H1 (cell line): ENCODE data around the gene STARD7. TPM values are rescaled to one million over a fixed set of nuclear protein-coding genes. Genes with fewer than 3 reads are reported as not detected.

Source experiments
- BACH1 ChIP-seq: IDR thresholded peaks from 2 replicates; pipeline ENCODE4 v1.6.1; 2012; ENCODE audit warnings: low read length, improper control_type of control experiment
- CHD2 ChIP-seq: IDR thresholded peaks from 2 replicates; pipeline ENCODE4 v1.6.1; 2012; ENCODE audit warnings: low read length, improper control_type of control experiment
- KDM1A ChIP-seq: fragments of 200-600, 300-600 bp; sonication (generic); IDR thresholded peaks from 2 replicates; pipeline ENCODE4 v1.7.1; 2016; ENCODE audit warnings: mild to moderate bottlenecking, low read length, borderline replicate concordance
- MAFK ChIP-seq: IDR thresholded peaks from 2 replicates; pipeline ENCODE4 v1.6.1; 2012; ENCODE audit warnings: low read depth, mild to moderate bottlenecking, improper control_type of control experiment, low read length
- SAP30 ChIP-seq: fragments of 300-600 bp; sonication (generic); IDR thresholded peaks from 2 replicates; pipeline ENCODE4 v1.7.1; 2012; ENCODE audit warnings: low read length, moderate library complexity, mild to moderate bottlenecking, inconsistent platforms; ENCODE audit not compliant: insufficient read depth, insufficient replicate concordance
- polyA plus RNA-seq, 7 experiments: library from polyadenylated mRNA; depleted of rRNA in 3 of 7; stranded (reverse) in 5 of 7; unstranded in 2 of 7; fragments of >200 nt in 5 of 7; fragments of 200-250 nt in 2 of 7; gene quantifications; 1 replicate in 5 of 7; 2 replicates in 1 of 7; 4 replicates in 1 of 7; pipeline versions ENCODE4 v1.2.1 to v1.2.3, GENCODE V29; 2011 to 2013; ENCODE audit warnings: missing spikeins in 2 of 7, mixed read lengths in 2 of 7
- total RNA-seq: library from RNA; stranded (reverse); fragmentation: NEBNext Ultra II Directional; extraction: Animal tissue kit (Norgen Biotek cat#: 25700); gene quantifications from 2 replicates; pipeline ENCODE4 v1.2.1, GENCODE V29; 2021
- TF ChIP-seq, protein P1 (sequence below): fragments of 300-600 bp; sonication (generic); IDR thresholded peaks from 2 replicates; pipeline ENCODE4 v1.7.1; 2012; ENCODE audit warnings: low read length, moderate library complexity, mild to moderate bottlenecking, inconsistent platforms; ENCODE audit not compliant: insufficient replicate concordance

STARD7 gene
- total and polyA plus RNA-seq, 2 of the 8 experiments (the other 6 are each of a cell fraction or from before 2014, with no cell fraction given), result 89.1 to 200 TPM

DNA sequence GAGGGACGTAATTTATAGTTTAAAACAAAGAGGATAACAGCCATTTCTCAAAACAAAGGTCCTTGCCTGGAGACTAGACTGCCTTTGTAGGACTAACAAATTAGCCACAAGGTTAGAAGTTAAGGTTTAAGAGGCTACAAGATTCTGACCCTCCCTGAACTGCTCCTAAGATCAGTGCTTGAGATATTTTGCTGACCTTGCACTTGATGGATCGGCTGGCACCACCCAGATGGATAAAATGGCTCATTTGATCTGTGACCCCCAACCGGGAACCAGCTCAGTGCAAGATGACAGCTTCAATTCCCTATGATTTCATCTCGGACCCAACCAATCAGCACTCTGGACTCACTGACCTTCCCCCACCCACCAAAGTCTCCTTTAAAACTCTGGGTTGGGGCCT, 3.7 kb upstream of the STARD7 start (continued):
- TF ChIP-seq, protein P1, sequence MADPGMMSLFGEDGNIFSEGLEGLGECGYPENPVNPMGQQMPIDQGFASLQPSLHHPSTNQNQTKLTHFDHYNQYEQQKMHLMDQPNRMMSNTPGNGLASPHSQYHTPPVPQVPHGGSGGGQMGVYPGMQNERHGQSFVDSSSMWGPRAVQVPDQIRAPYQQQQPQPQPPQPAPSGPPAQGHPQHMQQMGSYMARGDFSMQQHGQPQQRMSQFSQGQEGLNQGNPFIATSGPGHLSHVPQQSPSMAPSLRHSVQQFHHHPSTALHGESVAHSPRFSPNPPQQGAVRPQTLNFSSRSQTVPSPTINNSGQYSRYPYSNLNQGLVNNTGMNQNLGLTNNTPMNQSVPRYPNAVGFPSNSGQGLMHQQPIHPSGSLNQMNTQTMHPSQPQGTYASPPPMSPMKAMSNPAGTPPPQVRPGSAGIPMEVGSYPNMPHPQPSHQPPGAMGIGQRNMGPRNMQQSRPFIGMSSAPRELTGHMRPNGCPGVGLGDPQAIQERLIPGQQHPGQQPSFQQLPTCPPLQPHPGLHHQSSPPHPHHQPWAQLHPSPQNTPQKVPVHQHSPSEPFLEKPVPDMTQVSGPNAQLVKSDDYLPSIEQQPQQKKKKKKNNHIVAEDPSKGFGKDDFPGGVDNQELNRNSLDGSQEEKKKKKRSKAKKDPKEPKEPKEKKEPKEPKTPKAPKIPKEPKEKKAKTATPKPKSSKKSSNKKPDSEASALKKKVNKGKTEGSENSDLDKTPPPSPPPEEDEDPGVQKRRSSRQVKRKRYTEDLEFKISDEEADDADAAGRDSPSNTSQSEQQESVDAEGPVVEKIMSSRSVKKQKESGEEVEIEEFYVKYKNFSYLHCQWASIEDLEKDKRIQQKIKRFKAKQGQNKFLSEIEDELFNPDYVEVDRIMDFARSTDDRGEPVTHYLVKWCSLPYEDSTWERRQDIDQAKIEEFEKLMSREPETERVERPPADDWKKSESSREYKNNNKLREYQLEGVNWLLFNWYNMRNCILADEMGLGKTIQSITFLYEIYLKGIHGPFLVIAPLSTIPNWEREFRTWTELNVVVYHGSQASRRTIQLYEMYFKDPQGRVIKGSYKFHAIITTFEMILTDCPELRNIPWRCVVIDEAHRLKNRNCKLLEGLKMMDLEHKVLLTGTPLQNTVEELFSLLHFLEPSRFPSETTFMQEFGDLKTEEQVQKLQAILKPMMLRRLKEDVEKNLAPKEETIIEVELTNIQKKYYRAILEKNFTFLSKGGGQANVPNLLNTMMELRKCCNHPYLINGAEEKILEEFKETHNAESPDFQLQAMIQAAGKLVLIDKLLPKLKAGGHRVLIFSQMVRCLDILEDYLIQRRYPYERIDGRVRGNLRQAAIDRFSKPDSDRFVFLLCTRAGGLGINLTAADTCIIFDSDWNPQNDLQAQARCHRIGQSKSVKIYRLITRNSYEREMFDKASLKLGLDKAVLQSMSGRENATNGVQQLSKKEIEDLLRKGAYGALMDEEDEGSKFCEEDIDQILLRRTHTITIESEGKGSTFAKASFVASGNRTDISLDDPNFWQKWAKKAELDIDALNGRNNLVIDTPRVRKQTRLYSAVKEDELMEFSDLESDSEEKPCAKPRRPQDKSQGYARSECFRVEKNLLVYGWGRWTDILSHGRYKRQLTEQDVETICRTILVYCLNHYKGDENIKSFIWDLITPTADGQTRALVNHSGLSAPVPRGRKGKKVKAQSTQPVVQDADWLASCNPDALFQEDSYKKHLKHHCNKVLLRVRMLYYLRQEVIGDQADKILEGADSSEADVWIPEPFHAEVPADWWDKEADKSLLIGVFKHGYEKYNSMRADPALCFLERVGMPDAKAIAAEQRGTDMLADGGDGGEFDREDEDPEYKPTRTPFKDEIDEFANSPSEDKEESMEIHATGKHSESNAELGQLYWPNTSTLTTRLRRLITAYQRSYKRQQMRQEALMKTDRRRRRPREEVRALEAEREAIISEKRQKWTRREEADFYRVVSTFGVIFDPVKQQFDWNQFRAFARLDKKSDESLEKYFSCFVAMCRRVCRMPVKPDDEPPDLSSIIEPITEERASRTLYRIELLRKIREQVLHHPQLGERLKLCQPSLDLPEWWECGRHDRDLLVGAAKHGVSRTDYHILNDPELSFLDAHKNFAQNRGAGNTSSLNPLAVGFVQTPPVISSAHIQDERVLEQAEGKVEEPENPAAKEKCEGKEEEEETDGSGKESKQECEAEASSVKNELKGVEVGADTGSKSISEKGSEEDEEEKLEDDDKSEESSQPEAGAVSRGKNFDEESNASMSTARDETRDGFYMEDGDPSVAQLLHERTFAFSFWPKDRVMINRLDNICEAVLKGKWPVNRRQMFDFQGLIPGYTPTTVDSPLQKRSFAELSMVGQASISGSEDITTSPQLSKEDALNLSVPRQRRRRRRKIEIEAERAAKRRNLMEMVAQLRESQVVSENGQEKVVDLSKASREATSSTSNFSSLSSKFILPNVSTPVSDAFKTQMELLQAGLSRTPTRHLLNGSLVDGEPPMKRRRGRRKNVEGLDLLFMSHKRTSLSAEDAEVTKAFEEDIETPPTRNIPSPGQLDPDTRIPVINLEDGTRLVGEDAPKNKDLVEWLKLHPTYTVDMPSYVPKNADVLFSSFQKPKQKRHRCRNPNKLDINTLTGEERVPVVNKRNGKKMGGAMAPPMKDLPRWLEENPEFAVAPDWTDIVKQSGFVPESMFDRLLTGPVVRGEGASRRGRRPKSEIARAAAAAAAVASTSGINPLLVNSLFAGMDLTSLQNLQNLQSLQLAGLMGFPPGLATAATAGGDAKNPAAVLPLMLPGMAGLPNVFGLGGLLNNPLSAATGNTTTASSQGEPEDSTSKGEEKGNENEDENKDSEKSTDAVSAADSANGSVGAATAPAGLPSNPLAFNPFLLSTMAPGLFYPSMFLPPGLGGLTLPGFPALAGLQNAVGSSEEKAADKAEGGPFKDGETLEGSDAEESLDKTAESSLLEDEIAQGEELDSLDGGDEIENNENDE, result no peak
- TF ChIP-seq CHD2 (no peak), SAP30 (no peak), MAFK (peak; percentile 36), BACH1 (no peak), KDM1A (no peak)
- TF ChIP-seq, all 59 proteins: peak for 1
